AG10803 (cell line): ENCODE data around the gene WDFY4.
"Not testable (repeated sequence)": the region's sequence is repeated elsewhere in the genome, so short reads cannot be mapped to it uniquely, and the experiment has no call there.

Experiments
- DNase-seq: peaks from one replicate; pipeline ENCODE4 v3.0.0; 2010; ENCODE audit warnings: low read depth
- H3K4me3 ChIP-seq: 2 replicates; pipeline ENCODE4 v1.5.1; 2011; ENCODE audit warnings: mild to moderate bottlenecking, low read length, control low read depth
- TF ChIP-seq, protein P1 (sequence below): conservative IDR thresholded peaks from 2 replicates; pipeline ENCODE4 v1.5.1; 2011; ENCODE audit warnings: mild to moderate bottlenecking, low read length, control low read depth, inconsistent platforms

WDFY4 gene

GRCh38 chr10:48638739-48639527 is 45.7 kb upstream of the WDFY4 start:
- no peak for DNase-seq
- no peak overlapping the region for H3K4me3 ChIP-seq
- TF ChIP-seq, protein P1, sequence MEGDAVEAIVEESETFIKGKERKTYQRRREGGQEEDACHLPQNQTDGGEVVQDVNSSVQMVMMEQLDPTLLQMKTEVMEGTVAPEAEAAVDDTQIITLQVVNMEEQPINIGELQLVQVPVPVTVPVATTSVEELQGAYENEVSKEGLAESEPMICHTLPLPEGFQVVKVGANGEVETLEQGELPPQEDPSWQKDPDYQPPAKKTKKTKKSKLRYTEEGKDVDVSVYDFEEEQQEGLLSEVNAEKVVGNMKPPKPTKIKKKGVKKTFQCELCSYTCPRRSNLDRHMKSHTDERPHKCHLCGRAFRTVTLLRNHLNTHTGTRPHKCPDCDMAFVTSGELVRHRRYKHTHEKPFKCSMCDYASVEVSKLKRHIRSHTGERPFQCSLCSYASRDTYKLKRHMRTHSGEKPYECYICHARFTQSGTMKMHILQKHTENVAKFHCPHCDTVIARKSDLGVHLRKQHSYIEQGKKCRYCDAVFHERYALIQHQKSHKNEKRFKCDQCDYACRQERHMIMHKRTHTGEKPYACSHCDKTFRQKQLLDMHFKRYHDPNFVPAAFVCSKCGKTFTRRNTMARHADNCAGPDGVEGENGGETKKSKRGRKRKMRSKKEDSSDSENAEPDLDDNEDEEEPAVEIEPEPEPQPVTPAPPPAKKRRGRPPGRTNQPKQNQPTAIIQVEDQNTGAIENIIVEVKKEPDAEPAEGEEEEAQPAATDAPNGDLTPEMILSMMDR = no peak

GRCh38 chr10:48639632-48640031 is 45.0 kb upstream of the WDFY4 start:
- TF ChIP-seq, protein P1 = no peak
- no peak overlapping the region for H3K4me3 ChIP-seq
- no peak for DNase-seq

GRCh38 chr10:48640326-48640725 is 44.3 kb upstream of the WDFY4 start:
- no peak overlapping the region for H3K4me3 ChIP-seq
- TF ChIP-seq, protein P1 = no peak
- DNase-seq = no peak

DNA sequence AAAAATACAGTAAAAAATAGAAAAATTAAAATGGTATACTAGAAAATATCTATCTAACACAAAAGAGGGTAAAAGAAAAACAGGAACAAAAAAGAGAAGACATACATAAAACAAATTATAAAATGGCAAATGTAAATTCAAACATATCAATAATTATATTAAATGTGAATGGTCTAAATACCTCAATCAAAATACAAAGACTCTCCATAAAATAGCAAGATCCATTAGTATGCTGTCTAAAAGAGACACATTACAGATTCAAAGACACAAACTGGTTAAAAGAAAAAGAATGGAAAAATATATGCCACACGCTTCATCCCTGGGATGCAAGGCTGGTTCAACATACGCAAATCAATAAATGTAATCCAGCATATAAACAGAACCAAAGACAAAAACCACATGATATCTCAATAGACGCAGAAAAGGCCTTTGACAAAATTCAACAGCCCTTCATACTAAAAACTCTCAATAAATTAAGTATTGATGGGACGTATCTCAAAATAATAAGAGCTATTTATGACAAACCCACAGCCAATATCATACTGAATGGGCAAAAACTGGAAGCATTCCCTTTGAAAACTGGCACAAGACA is 43.5 kb upstream of the WDFY4 start:
- not testable (repeated sequence) for DNase-seq, H3K4me3 ChIP-seq

DNA sequence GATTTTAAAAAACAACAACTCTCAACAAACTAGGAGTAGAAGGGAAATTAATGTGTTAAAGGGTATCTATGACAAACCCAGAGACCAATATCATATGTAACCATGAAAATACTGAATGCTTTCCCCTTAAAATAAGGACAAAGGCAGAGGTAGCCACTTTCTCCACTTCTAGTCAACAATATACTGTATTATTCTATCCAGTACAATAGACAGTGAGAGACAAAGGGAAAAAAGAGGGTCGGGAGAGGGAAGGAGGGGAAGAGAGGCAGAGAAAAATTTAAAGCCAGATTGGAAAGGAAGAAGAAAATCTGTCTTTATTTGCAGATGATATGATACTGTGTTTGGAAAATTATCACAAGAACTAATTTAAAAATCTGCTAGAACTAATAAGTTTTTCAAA is 39.1 kb upstream of the WDFY4 start:
- no peak overlapping the region for H3K4me3 ChIP-seq
- TF ChIP-seq, protein P1 = no peak
- DNase-seq = no peak

GRCh38 chr10:48647073-48647472 is 37.6 kb upstream of the WDFY4 start:
- not testable (repeated sequence) for H3K4me3 ChIP-seq, DNase-seq

DNA sequence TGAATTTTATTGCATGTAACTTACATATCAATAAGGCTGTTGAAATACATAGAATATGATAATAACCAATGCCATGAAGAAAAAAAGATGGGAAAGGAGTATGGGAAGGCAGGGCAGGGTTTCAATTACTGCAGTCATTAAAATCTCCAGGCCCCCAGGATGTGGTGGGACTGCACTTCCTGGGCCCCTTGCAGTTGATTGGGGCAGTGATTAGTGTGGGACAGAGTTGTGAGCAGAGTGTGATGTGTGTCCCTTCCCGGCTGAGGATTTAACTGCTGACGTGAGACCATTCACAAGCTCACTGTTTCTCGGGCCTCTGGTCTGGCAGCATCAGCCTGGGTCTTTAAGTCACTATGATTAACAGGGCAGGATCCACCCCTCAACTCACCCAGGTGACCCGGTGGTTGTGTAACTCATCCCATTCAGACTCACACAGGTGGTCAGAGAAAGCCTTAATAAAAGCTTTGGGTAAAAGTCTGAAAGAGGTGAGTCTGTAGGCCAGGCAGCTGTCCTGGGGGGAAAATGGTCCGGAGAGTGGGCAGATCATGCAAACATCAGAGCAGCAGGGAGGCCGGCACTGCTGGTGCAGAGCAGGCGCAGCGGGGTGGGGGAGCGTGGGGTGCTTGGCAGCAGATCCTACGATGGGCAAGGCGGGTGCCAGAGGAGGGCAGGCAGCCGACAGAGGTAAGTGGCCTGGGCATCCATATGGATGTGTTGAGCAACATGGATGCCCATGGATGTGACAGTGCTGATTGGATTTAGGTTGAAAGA is 36.3 kb upstream of the WDFY4 start:
- H3K4me3 ChIP-seq = no peak overlapping the region
- no peak for DNase-seq
- TF ChIP-seq, protein P1 = no peak
